T-cell (primary cell): Measurements from ENCODE around the gene STX16. TPM values are rescaled to one million over a fixed set of nuclear protein-coding genes. Genes with fewer than 3 reads are reported as not detected.

Experiments used
- ATAC-seq, 4 experiments: fragments of 200-7000 bp in 3 of 4; fragments of 150-1000 bp in 1 of 4; cut with Tn5 transposase; replicated peaks in 1 of 4; 1 replicate in 3 of 4; 2 replicates in 1 of 4; pipeline ENCODE4 v1.10.0; 2021; ENCODE audit warnings: moderate library complexity in 3 of 4, mild to moderate bottlenecking in 2 of 4, moderate number of reproducible peaks in 1 of 4
- CTCF ChIA-PET, 2 donors: fragments of 300-600 bp; sonication (Branson Sonifier 250); formaldehyde crosslinking; loops; one replicate each; lab custom pipeline; 2022; ENCODE audit warnings: antibody characterized with exemption in 2 of 2; lab: Charles Lee
- POLR2A ChIA-PET, 2 donors: fragments of 300-600 bp; sonication (Branson Sonifier 250); formaldehyde crosslinking; loops; one replicate each; lab custom pipeline; 2022; ENCODE audit warnings: antibody characterized with exemption in 2 of 2; lab: Charles Lee
- DNase-seq, 35 experiments: peaks; one replicate each; pipeline versions ENCODE4 v3.0.0 to v3.0.0-alpha.2; 2013 to 2023
- H3K27ac ChIP-seq: one replicate; pipeline ENCODE4 v1.5.1; 2013; ENCODE audit warnings: low read length
- H3K27me3 ChIP-seq, 2 experiments: replicated peaks in 1 of 2; 1 replicate in 1 of 2; 2 replicates in 1 of 2; pipeline versions ENCODE4 v1.6.1 to v1.7.0; 2013; ENCODE audit warnings: low read length in 1 of 2, mixed read lengths in 1 of 2; ENCODE audit not compliant: control insufficient read depth in 2 of 2, insufficient read depth in 2 of 2; ENCODE audit errors: extremely low read depth in 1 of 2
- H3K36me3 ChIP-seq, 2 donors: 1 replicate in 1 of 2; 2 replicates in 1 of 2; pipeline versions ENCODE4 v1.6.1 to v1.7.0; 2013; ENCODE audit warnings: low read length in 1 of 2; ENCODE audit not compliant: control insufficient read depth in 2 of 2, insufficient read depth in 1 of 2; ENCODE audit errors: extremely low read depth in 1 of 2
- H3K4me1 ChIP-seq, 2 experiments: 1 replicate in 1 of 2; 2 replicates in 1 of 2; pipeline versions ENCODE4 v1.6.1 to v1.7.0; 2013; ENCODE audit warnings: low read length in 2 of 2, mixed read lengths in 1 of 2; ENCODE audit not compliant: insufficient read depth in 2 of 2, control insufficient read depth in 1 of 2; ENCODE audit errors: extremely low read depth in 1 of 2
- H3K4me3 ChIP-seq, 2 donors: 1 replicate in 1 of 2; 2 replicates in 1 of 2; pipeline versions ENCODE4 v1.5.1 to v1.7.0; 2013; ENCODE audit warnings: mild to moderate bottlenecking in 2 of 2, low read length in 1 of 2, moderate library complexity in 1 of 2; ENCODE audit not compliant: control insufficient read depth in 1 of 2; ENCODE audit errors: extremely low read depth in 1 of 2
- H3K9me3 ChIP-seq: 2 replicates; pipeline ENCODE4 v1.7.0; 2013
- H3K27ac Mint-ChIP-seq, 2 donors: one replicate each; pipeline ENCODE4 v1.8.0; 2020 to 2021; ENCODE audit warnings: mild to moderate bottlenecking in 2 of 2, mixed read lengths in 2 of 2
- H3K27me3 Mint-ChIP-seq, 2 donors: one replicate each; pipeline ENCODE4 v1.8.0; 2021 to 2022; ENCODE audit warnings: mixed read lengths in 2 of 2
- H3K36me3 Mint-ChIP-seq: one replicate; pipeline ENCODE4 v1.8.0; 2021; ENCODE audit warnings: mixed read lengths
- H3K4me1 Mint-ChIP-seq, 3 donors: one replicate each; pipeline ENCODE4 v1.8.0; 2020 to 2022; ENCODE audit warnings: mixed read lengths in 3 of 3, mild to moderate bottlenecking in 1 of 3
- H3K4me3 Mint-ChIP-seq, 3 donors: one replicate each; pipeline ENCODE4 v1.8.0; 2020 to 2022; ENCODE audit warnings: mild to moderate bottlenecking in 3 of 3, mixed read lengths in 3 of 3, moderate library complexity in 3 of 3
- H3K9me3 Mint-ChIP-seq, 3 donors: one replicate each; pipeline ENCODE4 v1.8.0; 2020 to 2022; ENCODE audit warnings: mixed read lengths in 3 of 3
- WGBS: methylation state at CpG from one replicate; pipeline ENCODE4 v1.1.5; 2013; ENCODE audit warnings: missing lambda C conversion rate; ENCODE audit not compliant: insufficient coverage; 5-methylcytosine and 5-hydroxymethylcytosine counted together
- total RNA-seq, 35 experiments: library from RNA in 6 of 35; stranded (reverse) in 6 of 35; fragments of 120-200 nt in 1 of 35; gene quantifications; one replicate each; pipeline versions ENCODE4 v1.2.1 to v1.2.4 and lab custom pipeline; 2013 to 2026

STX16 gene
- total RNA-seq, 5 donors from 2014 or later (not counting 1 experiment from before 2014, with no cell fraction given): 154 to 213 (median 178) TPM

GRCh38 chr20:58677808-58678207 is 26.7 kb downstream of the STX16 start:
- Histone ChIP-seq H3K4me3 (no peak overlapping the region), H3K4me1 (no peaks in the 10 kb centered on the region), H3K27ac (no peak overlapping the region), H3K27me3 (no peaks in the 10 kb centered on the region), H3K9me3 (no peaks in the 10 kb centered on the region), H3K36me3 (peaks cover 0 to 62% of the 10 kb centered on the region in 2 donors)
- H3K27me3 Mint-ChIP-seq: no peaks in the 10 kb centered on the region
- no peak overlapping the region for H3K4me3 Mint-ChIP-seq
- no peak overlapping the region for H3K27ac Mint-ChIP-seq
- DNase-seq (no peak), ATAC-seq (no peak)
- ChIA-PET POLR2A (no interaction called here), CTCF (interaction anchor here in 1 of 2 donors (0.5 to 0.6 kb wide), 2 partner anchors 26 to 590 kb away, joined by 3 to 8 read pairs; no protein-coding TSS in a partner anchor)
- H3K9me3 Mint-ChIP-seq: no peaks in the 10 kb centered on the region
- peaks cover 55% of the 10 kb centered on the region for H3K36me3 Mint-ChIP-seq
- H3K4me1 Mint-ChIP-seq: peaks cover 0 to 4% (median 0%) of the 10 kb centered on the region in 3 donors
- WGBS: 98% methylated on average over 4 of the region's 5 CpGs

- Histone ChIP-seq H3K36me3 (peaks cover 0 to 52% of the 10 kb centered on the region in 2 donors), H3K4me1 (no peaks in the 10 kb centered on the region), H3K4me3 (no peak overlapping the region), H3K9me3 (no peaks in the 10 kb centered on the region), H3K27me3 (no peaks in the 10 kb centered on the region), H3K27ac (no peak overlapping the region)
- Mint-ChIP-seq H3K4me3 (no peak overlapping the region), H3K27me3 (no peaks in the 10 kb centered on the region), H3K27ac (no peak overlapping the region), H3K36me3 (peaks cover 49% of the 10 kb centered on the region), H3K4me1 (no peaks in the 10 kb centered on the region), H3K9me3 (no peaks in the 10 kb centered on the region)
- ChIA-PET POLR2A (no interaction called here), CTCF (no interaction called here)
- WGBS: 100% methylated on average over 5 of the region's 8 CpGs
- DNase-seq (no peak), ATAC-seq (no peak)
Measured at GRCh38 chr20:58678806-58679205, 27.7 kb downstream of the STX16 start.

- ChIA-PET POLR2A (interaction anchor here in 1 of 2 donors (0.6 kb wide), 1 partner anchor 30 kb away, joined by 15 read pairs; no protein-coding TSS in a partner anchor), CTCF (interaction anchor here in 1 of 2 donors (0.5 to 0.7 kb wide), 2 partner anchors 8 to 1058 kb away, joined by 3 to 7 read pairs; no protein-coding TSS in a partner anchor)
- 100% methylated on average over 6 of the region's 11 CpGs for WGBS
- peaks cover 0 to 4% (median 0%) of the 10 kb centered on the region in 3 donors for H3K4me1 Mint-ChIP-seq
- Histone ChIP-seq H3K4me1 (no peaks in the 10 kb centered on the region), H3K9me3 (no peaks in the 10 kb centered on the region), H3K27ac (no peak overlapping the region), H3K36me3 (peaks cover 0 to 23% of the 10 kb centered on the region in 2 donors), H3K4me3 (no peak overlapping the region), H3K27me3 (no peaks in the 10 kb centered on the region)
- no peaks in the 10 kb centered on the region for H3K9me3 Mint-ChIP-seq
- no peak for DNase-seq
- H3K4me3 Mint-ChIP-seq: no peak overlapping the region
- ATAC-seq: no peak
- no peaks in the 10 kb centered on the region for H3K27me3 Mint-ChIP-seq
- peaks cover 35% of the 10 kb centered on the region for H3K36me3 Mint-ChIP-seq
- H3K27ac Mint-ChIP-seq: no peak overlapping the region
Measured at GRCh38 chr20:58682656-58683531, 31.8 kb downstream of the STX16 start.

GRCh38 chr20:58684291-58684690 is 33.2 kb downstream of the STX16 start:
- Histone ChIP-seq H3K9me3 (no peaks in the 10 kb centered on the region), H3K4me3 (no peak overlapping the region), H3K27ac (no peak overlapping the region), H3K27me3 (no peaks in the 10 kb centered on the region), H3K36me3 (peaks cover 0 to 18% of the 10 kb centered on the region in 2 donors), H3K4me1 (no peaks in the 10 kb centered on the region)
- ATAC-seq (no peak), DNase-seq (no peak)
- peaks cover 0 to 10% (median 0%) of the 10 kb centered on the region in 3 donors for H3K4me1 Mint-ChIP-seq
- POLR2A ChIA-PET: no interaction called here
- H3K9me3 Mint-ChIP-seq: no peaks in the 10 kb centered on the region
- H3K4me3 Mint-ChIP-seq: no peak overlapping the region
- no CpG with 5 or more reads among the region's 2 CpGs for WGBS
- peaks cover 30% of the 10 kb centered on the region for H3K36me3 Mint-ChIP-seq
- H3K27me3 Mint-ChIP-seq: no peaks in the 10 kb centered on the region
- CTCF ChIA-PET: no interaction called here
- H3K27ac Mint-ChIP-seq: no peak overlapping the region

- H3K27me3 Mint-ChIP-seq: no peaks in the 10 kb centered on the region
- H3K9me3 Mint-ChIP-seq: no peaks in the 10 kb centered on the region
- H3K9me3 ChIP-seq: no peaks in the 10 kb centered on the region
- WGBS: 100% methylated on average over 2 of the region's 5 CpGs
- H3K27ac Mint-ChIP-seq: no peak overlapping the region
- ChIA-PET CTCF (no interaction called here), POLR2A (no interaction called here)
- DNase-seq: no peak
- H3K36me3 Mint-ChIP-seq: peaks cover 22% of the 10 kb centered on the region
- peaks cover 0 to 10% (median 5%) of the 10 kb centered on the region in 3 donors for H3K4me1 Mint-ChIP-seq
- no peak overlapping the region for H3K4me3 Mint-ChIP-seq
- no peak for ATAC-seq
- H3K27me3 ChIP-seq: no peaks in the 10 kb centered on the region
- H3K4me3 ChIP-seq: no peak overlapping the region
- no peaks in the 10 kb centered on the region for H3K4me1 ChIP-seq
- H3K27ac ChIP-seq: no peak overlapping the region
- H3K36me3 ChIP-seq: peaks cover 0 to 6% of the 10 kb centered on the region in 2 donors
Measured at GRCh38 chr20:58685988-58686387, 34.9 kb downstream of the STX16 start.

GRCh38 chr20:58688414-58688813 is 37.3 kb downstream of the STX16 start:
- no peak overlapping the region for H3K27ac ChIP-seq
- CTCF ChIA-PET: no interaction called here
- no peak for ATAC-seq
- H3K27me3 ChIP-seq: no peaks in the 10 kb centered on the region
- Mint-ChIP-seq H3K27me3 (no peaks in the 10 kb centered on the region), H3K36me3 (peaks cover 17% of the 10 kb centered on the region), H3K27ac (no peak overlapping the region), H3K4me1 (peaks cover 1 to 10% (median 10%) of the 10 kb centered on the region in 3 donors), H3K9me3 (no peaks in the 10 kb centered on the region), H3K4me3 (no peak overlapping the region)
- H3K4me1 ChIP-seq: peaks cover 0 to 9% of the 10 kb centered on the region in 2 experiments
- no peaks in the 10 kb centered on the region for H3K9me3 ChIP-seq
- POLR2A ChIA-PET: no interaction called here
- peaks cover 0 to 3% of the 10 kb centered on the region in 2 donors for H3K36me3 ChIP-seq
- H3K4me3 ChIP-seq: no peak overlapping the region
- 100% methylated on average over 3 of the region's 4 CpGs for WGBS
- DNase-seq: no peak
